ENCODE measurements around the gene CEP83.

CEP83 gene

DNA sequence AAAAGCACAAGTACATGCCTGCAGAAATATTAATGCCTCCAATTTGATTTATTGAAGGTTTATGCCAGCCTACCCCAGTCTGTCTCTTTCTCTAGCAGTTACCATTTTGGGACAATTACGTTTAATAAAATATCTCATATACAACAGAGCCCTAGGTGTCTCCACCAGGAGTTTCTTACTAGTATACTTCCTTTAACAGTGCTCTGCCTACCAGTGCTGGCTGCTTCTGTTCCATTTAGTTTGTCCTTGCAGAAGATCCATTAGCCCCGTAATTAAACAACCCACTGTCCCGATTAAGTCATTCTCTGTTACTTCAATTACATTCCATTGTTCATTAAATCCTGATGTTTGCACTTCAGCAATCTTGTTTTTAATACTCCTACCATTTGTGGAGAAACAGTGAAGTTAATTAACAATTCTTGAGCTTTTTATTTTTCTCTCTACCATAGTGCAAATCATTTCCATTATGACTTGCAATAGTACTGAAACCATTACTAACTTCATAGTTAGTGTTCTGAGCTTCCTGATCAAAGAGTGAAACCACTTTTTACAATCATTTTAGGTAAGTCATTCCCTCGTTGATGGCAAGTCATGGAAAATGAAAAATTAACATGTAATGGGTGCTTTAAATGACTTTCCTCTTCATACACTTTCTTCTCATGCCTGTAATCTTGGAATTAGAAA is 190.2 kb downstream of the CEP83 start:
- FAIRE-seq (no peak), DNase-seq (ENCODE audit: insufficient read length, low spot score) (no peak)
- TF ChIP-seq POLR2A (IDR thresholded peaks at IDR 0.05; ENCODE audit: low read depth, low read length) = no peak

DNA sequence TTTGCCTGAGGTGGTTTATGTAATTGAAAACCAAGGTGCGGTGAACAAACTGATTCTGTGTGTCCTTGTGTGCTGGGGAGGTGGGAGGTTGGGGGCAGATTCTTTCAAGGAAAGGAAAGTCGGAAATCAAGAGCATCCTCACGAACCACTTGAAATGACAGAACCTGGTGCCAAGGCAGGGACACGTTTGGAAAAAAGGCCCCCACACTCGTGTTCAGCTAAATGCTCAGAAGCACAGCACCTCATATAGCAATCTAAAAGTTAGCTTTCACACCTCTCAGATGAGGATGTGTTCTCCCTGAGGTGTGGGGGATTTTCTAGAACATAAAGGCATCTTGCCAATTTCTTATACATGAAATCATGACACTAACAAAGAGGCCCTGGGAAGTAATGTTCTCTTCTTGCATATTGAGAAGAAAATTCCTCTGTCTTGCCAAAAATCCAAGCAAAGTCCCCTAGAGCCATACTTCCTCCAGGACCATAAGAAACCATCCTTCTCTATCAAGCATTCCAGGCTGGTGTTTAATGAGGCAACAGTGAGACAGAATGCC is 191.7 kb downstream of the CEP83 start:
- TF ChIP-seq POLR2A (IDR thresholded peaks at IDR 0.05; ENCODE audit: low read depth, low read length) = no peak
- DNase-seq (ENCODE audit: insufficient read length, low spot score) (no peak), FAIRE-seq (no peak)

DNA sequence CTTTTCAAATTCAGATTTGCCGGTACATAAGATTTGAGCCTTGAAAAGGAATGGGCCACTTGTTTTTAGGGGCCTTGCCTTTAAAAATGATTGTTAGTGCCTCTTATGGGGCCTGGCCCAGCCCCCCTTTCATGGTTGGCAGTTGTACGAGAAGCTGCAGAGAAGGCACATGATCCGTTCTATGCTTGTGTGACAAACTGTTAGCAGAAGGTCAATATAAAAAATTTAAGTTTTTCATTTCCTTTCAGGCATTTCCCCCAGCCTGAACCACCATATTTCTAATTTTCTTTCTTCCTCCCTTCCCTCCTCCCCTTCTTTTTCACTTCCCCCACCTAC is 192.2 kb downstream of the CEP83 start:
- DNase-seq (ENCODE audit: insufficient read length, low spot score) (no peak), FAIRE-seq (no peak)
- no peak for TF ChIP-seq POLR2A (IDR thresholded peaks at IDR 0.05; ENCODE audit: low read depth, low read length)

DNA sequence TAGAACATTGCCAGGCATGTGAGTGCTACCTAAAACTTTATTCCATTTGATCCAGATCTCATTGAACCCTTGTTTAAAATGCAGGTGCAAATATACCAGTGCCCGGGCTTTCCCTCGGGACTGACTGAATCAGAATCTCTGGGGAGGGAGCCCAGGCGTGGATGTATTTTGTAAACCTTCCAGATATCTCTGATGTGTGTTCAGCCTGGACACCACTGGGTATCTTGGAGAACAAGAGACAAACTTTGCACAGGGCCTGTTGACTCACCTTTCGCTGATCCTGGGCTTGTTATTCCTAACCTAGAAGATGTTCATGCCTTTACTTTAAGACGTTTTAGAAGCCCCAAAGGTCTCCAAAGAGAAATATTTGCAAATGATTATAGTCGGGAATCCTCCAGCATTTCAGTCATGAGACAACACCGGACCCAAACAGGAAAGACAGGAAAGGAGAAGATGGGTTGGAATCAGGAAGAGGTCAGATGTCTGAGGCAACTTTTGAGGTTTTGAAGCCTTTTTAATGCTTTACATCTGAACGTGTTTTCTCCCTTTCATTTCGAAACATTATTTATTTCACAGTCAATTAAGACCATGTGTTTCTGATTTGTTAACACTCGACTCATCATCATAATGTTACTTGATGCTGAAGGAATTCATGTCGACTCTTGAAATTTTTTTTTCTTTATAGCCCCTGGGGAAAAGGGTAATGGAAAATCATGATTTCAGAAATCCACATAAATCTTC is 192.7 kb downstream of the CEP83 start:
- TF ChIP-seq POLR2A (IDR thresholded peaks at IDR 0.05; ENCODE audit: low read depth, low read length) = no peak
- FAIRE-seq (no peak), DNase-seq (ENCODE audit: insufficient read length, low spot score) (no peak)

DNA sequence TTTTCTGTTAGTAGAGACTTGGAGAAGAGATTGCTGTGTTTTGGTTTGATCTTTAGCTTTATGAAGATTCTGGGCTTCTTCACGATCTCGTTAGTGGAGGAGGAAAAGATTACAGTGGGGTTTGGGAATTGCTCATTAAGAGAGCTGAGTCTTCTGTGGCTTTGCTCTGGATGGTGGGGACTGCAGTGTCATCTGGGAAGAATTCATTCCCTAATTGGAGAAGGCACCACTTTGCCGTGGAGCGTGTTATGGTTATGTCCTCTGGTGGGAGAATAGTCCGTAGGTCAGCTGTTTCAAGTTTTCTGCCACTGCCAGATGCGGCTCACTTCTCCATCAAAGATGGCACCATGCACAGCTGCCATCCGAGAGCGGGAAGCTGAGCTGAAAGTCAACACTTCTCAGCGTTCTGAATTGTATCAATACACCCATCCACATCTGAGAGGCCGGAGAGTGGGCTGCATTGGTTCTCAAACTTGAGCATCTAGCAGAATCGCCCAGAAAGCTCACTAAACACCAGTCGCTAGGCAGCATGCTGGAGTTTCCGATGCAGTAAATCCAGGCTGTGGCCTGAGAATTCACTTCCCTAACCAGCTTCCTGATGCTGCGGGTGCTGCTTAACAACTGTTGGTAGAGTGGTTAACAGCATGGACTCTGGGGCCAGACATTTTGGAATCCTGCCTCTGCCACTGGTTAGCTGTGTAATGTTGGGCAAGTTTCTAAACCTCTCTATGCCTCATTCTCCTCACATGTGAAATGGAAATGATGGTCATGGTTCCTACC is 193.5 kb downstream of the CEP83 start:
- no peak for TF ChIP-seq POLR2A (IDR thresholded peaks at IDR 0.05; ENCODE audit: low read depth, low read length)
- DNase-seq (ENCODE audit: insufficient read length, low spot score) = no peak
- no peak for FAIRE-seq

DNA sequence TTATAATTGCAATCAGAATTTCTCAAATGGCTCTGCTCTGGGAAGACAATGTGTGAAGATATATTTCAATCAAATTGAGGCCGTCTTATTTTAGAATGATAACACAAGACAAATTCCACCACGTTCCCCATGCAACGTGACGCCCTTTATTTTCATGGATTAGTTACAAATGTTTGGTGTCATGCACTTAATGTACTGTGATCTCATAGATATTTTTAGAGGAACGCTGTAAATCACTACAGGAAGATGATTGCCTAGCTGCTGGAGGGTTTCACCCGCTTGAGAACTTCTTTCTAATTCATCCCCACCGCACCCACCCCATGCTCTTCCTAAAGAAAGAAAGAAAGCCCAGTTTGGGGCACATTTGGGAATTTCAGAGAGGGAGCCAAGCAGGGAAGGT is 194.1 kb downstream of the CEP83 start:
- no peak for FAIRE-seq
- no peak for TF ChIP-seq POLR2A (IDR thresholded peaks at IDR 0.05; ENCODE audit: low read depth, low read length)
- no peak for DNase-seq (ENCODE audit: insufficient read length, low spot score)

DNA sequence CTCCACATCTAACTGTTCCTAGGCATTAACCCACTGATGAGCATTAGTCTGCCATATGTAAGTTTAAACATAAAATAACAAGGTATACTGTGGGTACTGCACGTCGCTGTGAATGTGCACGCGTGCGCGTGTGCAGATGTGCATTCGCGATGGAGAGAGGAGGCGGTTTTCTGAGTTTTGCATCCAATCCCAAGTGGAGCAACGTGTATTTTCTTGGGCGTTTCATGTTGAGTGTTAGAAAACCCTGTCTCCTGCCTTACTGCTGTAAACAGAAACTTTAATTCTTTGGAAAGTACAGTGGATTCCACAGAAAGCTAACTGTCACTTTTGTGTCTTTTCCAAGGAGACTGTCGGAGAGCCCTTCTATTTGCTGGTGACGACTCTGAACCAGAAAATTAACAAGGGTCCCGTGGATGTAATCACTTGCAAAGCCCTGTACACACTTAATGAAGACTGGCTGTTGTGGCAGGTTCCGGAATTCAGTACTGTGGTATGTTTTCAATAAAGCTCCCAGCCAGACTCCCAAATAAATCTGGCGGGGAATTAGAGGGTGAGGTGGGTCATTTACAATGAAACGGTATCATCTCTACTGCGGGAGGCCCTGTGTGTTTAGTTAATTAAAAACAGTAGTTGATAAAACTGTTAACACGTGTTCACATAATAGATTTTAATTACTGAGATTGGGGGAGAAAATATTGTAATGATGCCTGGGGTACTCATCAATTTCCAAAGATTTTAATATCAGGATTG is 194.8 kb downstream of the CEP83 start:
- no peak for FAIRE-seq
- TF ChIP-seq POLR2A (IDR thresholded peaks at IDR 0.05; ENCODE audit: low read depth, low read length) = no peak
- DNase-seq (ENCODE audit: insufficient read length, low spot score) = no peak

DNA sequence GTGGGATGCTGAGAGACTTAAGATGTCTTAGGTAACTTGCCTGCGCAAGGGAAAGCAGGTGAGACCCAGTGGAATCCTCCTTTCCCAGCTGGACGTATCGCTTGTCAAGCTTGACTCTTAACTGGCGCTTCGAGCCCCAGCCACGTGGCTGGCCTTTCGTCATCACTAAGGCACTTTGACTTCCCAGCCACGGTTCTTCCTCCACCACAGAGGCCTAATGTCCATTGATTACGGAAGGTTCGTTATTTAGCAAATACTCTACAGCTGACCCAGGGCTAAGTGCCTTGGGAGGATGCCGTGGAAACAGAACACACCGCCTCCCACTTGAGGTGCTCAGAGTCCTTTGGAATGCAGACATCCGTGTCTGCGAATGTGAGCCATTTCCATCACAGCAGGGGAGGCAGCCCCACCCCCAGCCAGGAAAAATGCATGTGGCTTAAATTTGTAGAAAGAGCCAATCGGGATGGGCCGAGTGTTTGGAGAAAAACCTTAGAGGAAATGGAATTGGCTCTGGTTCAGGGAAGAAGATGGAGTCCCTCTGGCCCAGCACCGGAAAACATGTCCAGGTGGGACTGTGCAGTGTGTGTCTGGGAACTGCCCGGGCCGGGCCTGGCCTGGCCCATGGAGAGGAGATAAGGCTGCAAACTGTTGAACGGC is 195.6 kb downstream of the CEP83 start:
- TF ChIP-seq POLR2A (IDR thresholded peaks at IDR 0.05; ENCODE audit: low read depth, low read length) = no peak
- FAIRE-seq = no peak
- no peak for DNase-seq (ENCODE audit: insufficient read length, low spot score)

DNA sequence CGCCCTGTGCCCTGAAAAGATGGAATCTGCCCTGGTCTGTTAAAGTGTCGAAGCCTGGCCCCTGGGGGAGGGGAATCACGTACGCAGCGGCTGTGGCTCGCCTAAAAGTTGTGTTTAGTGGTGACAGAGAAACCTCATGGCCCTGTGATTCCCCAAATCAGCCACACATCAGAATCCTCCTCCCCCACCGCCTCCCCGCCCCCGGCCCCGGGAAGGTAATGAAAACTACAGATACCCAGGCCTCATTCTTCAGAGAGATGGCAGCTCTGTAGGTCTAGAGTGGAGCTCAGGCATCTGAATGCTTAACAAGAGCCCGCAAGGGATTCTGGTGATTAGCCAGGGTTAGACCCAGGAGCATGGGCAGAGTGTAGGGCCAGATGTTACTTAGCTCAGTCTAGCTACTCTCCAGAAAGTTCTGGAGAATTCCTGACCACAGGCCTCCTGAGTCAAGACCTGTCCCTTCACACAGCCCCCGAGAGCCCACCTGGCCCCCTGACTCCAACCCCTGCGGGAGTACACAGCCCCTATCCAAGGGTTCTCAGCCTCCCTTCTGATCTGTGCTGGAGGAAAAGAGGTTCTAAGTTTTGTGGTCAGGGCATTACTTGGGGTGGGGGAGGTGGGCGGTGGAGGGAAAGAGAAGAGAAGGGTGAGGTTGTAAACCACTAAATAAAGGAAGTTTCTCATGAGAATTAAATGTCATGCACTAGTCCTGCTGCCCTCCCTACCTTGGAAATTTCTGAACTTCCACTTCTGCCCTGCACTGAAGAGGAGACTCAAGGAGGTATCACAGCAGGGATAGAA is 196.5 kb downstream of the CEP83 start:
- TF ChIP-seq POLR2A (IDR thresholded peaks at IDR 0.05; ENCODE audit: low read depth, low read length) = no peak
- DNase-seq (ENCODE audit: insufficient read length, low spot score) = no peak
- no peak for FAIRE-seq

DNA sequence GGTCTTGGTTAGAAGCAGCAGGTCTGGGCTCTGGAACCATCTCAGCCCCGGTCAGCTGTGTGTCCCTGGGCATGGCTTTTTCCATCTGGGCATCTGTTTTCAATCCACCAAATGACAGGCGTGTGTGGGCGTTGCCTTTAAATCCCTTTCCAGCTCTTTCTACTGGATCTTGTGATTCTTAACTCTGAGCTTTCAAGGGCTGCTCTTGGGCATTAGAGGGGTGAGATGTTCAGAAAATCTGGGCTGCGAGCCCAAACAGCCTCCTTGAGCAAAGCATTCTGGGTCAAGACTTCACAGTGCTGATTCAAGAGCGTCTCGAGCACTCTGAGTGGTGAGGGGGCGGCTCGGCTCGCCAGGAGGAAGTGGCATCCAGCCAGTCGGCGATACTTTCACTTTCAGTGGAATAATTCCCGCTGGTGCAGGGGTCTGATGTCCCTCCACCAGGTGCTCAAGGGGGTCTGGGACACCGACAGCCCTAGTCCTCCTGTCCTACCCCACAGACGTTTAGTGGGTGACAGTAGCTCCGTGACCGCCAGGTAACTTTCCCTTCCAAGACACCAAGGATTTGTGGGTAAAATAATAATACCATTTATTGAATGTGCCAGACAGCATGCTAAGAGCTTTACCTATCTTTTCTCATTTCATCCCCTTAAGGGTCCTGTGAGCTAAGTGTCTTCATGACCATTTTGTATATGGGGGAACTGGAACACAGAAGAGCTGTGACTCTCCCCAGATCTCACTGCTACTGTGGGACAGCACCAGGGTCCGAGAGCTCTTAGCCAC is 197.2 kb downstream of the CEP83 start:
- FAIRE-seq (no peak), DNase-seq (ENCODE audit: insufficient read length, low spot score) (peak; percentile 43)

DNA sequence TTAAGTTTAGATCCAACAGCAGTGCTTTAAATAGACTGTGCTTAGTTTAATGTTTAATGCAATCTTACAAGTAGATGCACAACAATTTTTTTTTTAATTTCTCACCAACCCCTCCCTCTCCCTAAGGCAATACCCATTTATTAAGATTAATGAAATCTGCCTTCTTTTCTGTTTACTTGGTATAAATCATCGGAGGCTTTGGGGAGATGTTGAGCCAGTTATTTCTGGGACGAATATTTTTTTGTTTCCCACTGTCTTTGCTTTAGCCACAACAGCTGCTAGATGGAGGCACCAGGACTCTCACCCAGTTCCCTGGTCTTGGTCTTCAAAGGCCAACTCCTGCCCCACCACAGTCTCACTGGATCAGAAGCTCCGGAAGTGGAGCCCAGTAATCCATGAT is 197.9 kb downstream of the CEP83 start:
- no peak for FAIRE-seq
- no peak for TF ChIP-seq POLR2A (IDR thresholded peaks at IDR 0.05; ENCODE audit: low read depth, low read length)
- DNase-seq (ENCODE audit: insufficient read length, low spot score) = no peak

More for the DNA sequence above, 197.2 kb downstream of the CEP83 start:
- TF ChIP-seq POLR2A (IDR thresholded peaks at IDR 0.05; ENCODE audit: low read depth, low read length) = no peak

DNA sequence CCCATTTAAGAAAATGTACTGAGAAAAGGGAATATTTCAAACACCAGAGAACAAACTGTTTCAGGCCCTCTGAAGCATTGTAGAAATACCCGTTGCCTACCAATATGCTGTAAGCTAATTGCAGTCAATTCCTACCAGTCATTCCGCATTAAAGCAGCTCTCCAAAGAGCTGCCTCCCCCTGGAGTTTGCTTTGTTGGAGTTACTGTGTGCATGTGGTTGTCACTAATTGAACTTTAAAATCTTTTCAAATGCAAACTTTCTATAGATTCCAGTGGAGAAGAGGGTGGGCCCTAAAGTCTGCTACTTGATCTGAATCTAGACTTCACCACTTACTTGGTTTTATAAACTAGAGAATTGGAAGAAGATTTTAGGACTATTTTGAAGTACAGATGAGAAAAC is 198.5 kb downstream of the CEP83 start:
- no peak for TF ChIP-seq POLR2A (IDR thresholded peaks at IDR 0.05; ENCODE audit: low read depth, low read length)
- FAIRE-seq (no peak), DNase-seq (ENCODE audit: insufficient read length, low spot score) (no peak)
